Thyroid gland (tissue), 4 donors: Measurements from ENCODE around the gene CHST10. TPM values are rescaled to one million over a fixed set of nuclear protein-coding genes. Genes with fewer than 3 reads are reported as not detected.

Experiments used
- DNase-seq, 2 donors: peaks; one replicate each; pipeline ENCODE4 v3.0.0-alpha.2; 2019
- H3K27ac ChIP-seq, 3 donors: fragments of 200-600 bp; sonication (generic); 1 replicate in 2 of 3; 2 replicates in 1 of 3; pipeline ENCODE4 v1.5.1; 2016 to 2019; ENCODE audit warnings: mild to moderate bottlenecking in 1 of 3, moderate library complexity in 1 of 3
- H3K27me3 ChIP-seq: fragments of 200-600 bp; sonication (generic); one replicate; pipeline ENCODE4 v1.5.1; 2019
- H3K36me3 ChIP-seq, 2 donors: fragments of 200-600 bp; sonication (generic); one replicate each; pipeline ENCODE4 v1.5.1; 2016 to 2019
- H3K4me1 ChIP-seq, 2 donors: fragments of 200-600 bp; sonication (generic); one replicate each; pipeline ENCODE4 v1.5.1; 2017 to 2019
- H3K4me3 ChIP-seq, 3 donors: fragments of 200-600 bp; sonication (generic); replicated peaks in 1 of 3; 1 replicate in 2 of 3; 2 replicates in 1 of 3; pipeline ENCODE4 v1.5.1; 2016; ENCODE audit warnings: mild to moderate bottlenecking in 1 of 3
- H3K9me3 ChIP-seq: fragments of 200-600 bp; sonication (generic); one replicate; pipeline ENCODE4 v1.5.1; 2017
- POLR2A ChIP-seq, 2 donors: fragments of 450-650 bp; IDR thresholded peaks; one replicate each; pipeline ENCODE4 v1.6.1; 2017; ENCODE audit warnings: antibody characterized with exemption in 2 of 2, mild to moderate bottlenecking in 2 of 2, moderate library complexity in 1 of 2
- WGBS, 2 donors: methylation state at CpG; one replicate each; pipeline ENCODE4 v1.1.5; 2017; 5-methylcytosine and 5-hydroxymethylcytosine counted together
- intact Hi-C: fragments of 100-400 bp; cut with DNase I; formaldehyde crosslinking; loops from one replicate; pipeline ENCODE4 v1.15.1; 2023
- total RNA-seq, 4 donors: library from RNA; depleted of rRNA; stranded (reverse); fragments of >200 nt; gene quantifications; one replicate each; pipeline ENCODE4 v1.2.3, GENCODE V29; 2016
- TF ChIP-seq, protein P1 (sequence below), 6 experiments: fragments of 200-600 bp in 3 of 6; fragments of 450-650 bp in 3 of 6; sonication (generic) in 3 of 6; IDR thresholded peaks; one replicate each; pipeline ENCODE4 v1.5.1; 2016 to 2019; ENCODE audit warnings: antibody characterized with exemption in 6 of 6, mild to moderate bottlenecking in 2 of 6, inconsistent platforms in 1 of 6, moderate library complexity in 1 of 6

The CHST10 gene
- total RNA-seq, 4 donors from 2014 or later = 12.9 to 18.3 (median 14.5) TPM

DNA sequence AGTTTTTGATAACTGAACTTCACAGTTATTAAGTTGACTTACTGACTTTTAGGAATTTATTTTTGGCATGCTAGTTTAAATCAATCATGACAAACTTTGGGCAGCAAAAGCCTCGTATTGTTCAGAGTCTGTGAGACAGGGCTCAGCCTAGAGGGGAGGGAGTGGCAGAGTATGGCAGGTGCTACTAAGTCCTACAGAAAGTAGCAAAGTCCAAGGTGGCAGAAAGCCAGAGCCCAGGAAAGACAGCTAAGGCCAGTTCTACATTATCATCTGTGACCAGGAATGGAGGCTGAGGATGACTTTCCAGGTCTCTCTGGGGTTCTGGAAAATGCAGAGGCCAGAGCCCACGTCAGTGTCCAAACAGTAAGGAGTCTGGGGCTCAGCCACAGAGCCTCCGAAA lies 34.2 kb downstream of the CHST10 start:
- intact Hi-C loops = loop anchor here (5.0 kb wide), 1 partner anchor 826 kb away; no protein-coding TSS in a partner anchor
- no peak for TF ChIP-seq POLR2A (IDR thresholded peaks at IDR 0.05)
- TF ChIP-seq, protein P1, sequence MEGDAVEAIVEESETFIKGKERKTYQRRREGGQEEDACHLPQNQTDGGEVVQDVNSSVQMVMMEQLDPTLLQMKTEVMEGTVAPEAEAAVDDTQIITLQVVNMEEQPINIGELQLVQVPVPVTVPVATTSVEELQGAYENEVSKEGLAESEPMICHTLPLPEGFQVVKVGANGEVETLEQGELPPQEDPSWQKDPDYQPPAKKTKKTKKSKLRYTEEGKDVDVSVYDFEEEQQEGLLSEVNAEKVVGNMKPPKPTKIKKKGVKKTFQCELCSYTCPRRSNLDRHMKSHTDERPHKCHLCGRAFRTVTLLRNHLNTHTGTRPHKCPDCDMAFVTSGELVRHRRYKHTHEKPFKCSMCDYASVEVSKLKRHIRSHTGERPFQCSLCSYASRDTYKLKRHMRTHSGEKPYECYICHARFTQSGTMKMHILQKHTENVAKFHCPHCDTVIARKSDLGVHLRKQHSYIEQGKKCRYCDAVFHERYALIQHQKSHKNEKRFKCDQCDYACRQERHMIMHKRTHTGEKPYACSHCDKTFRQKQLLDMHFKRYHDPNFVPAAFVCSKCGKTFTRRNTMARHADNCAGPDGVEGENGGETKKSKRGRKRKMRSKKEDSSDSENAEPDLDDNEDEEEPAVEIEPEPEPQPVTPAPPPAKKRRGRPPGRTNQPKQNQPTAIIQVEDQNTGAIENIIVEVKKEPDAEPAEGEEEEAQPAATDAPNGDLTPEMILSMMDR (IDR thresholded peaks at IDR 0.05) = no peak
- WGBS, 2 donors = 81 to 86% methylated on average over 3 of the region's 3 CpGs
- H3K27ac ChIP-seq = no peak overlapping the region
- no peaks in the 10 kb centered on the region for H3K36me3 ChIP-seq
- no peaks in the 10 kb centered on the region for H3K4me1 ChIP-seq
- no peaks in the 10 kb centered on the region for H3K27me3 ChIP-seq
- H3K4me3 ChIP-seq = no peak overlapping the region
- H3K9me3 ChIP-seq = no peaks in the 10 kb centered on the region
- DNase-seq = no peak

GRCh38 chr2:100381240-100381639 lies 36.2 kb downstream of the CHST10 start:
- 31 to 33% methylated on average over 4 of the region's 4 CpGs for whole genome bisulfite sequencing, 2 donors
- DNase-seq = peak; percentile 83 to 90
- intact Hi-C loops = loop anchor here (2.0 to 5.0 kb wide), 2 partner anchors 116 to 824 kb away; no protein-coding TSS in a partner anchor
- no peaks in the 10 kb centered on the region for H3K9me3 ChIP-seq
- no peak overlapping the region for H3K27ac ChIP-seq
- H3K4me1 ChIP-seq = no peaks in the 10 kb centered on the region
- H3K4me3 ChIP-seq = no peak overlapping the region
- H3K27me3 ChIP-seq = no peaks in the 10 kb centered on the region
- TF ChIP-seq POLR2A (IDR thresholded peaks at IDR 0.05) = no peak
- TF ChIP-seq, protein P1 (IDR thresholded peaks at IDR 0.05) = peak; percentile 68 to 92 (median 88)
- H3K36me3 ChIP-seq = no peaks in the 10 kb centered on the region

DNA sequence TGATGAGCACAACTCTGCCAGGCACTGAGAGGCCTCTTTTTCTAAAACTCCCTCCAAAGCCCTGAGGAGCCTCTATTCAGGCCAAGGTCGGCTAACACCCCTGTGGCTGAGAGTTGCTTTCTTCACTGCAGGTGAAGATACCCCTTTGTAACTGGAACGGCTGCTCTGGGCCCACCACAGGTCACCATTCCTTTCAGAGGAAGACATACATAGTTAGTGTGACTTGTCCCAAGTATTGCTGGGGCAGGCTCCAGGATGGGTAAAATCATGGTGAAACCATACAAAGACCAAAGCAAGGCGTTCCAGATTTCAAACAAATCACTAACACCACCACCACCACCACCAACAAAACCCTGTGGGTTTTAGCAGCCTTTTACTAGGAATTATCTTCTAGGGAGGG lies 36.8 kb downstream of the CHST10 start:
- WGBS, 2 donors = 89 to 98% methylated on average over 2 to 3 of the region's 3 CpGs
- Histone ChIP-seq H3K27me3 (no peaks in the 10 kb centered on the region), H3K4me3 (no peak overlapping the region), H3K36me3 (no peaks in the 10 kb centered on the region), H3K9me3 (no peaks in the 10 kb centered on the region), H3K4me1 (no peaks in the 10 kb centered on the region), H3K27ac (no peak overlapping the region)
- no peak for DNase-seq
- TF ChIP-seq POLR2A (IDR thresholded peaks at IDR 0.05) = no peak
- TF ChIP-seq, protein P1 (IDR thresholded peaks at IDR 0.05) = no peak
- intact Hi-C loops = loop anchor here (2.0 to 5.0 kb wide), 2 partner anchors 116 to 823 kb away; no protein-coding TSS in a partner anchor

DNA sequence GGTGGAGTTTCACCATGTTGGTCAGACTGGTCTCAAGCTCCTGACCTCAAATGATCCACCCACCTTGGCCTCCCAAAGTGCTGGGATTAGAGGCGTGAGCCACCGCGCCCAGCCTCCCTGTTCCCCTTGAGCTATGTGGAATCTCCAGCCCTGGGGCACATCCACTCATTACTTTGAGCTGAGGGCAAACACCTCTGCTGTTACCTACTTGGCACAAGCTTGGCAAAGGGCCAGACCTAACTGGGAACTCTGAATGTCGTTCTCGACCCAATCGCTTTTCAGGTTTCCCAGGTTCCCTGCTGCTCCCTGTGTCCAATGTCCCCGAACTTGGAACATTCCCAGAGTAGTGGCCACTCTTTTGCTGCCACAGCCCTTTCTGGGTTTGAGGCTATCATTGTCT lies 40.6 kb downstream of the CHST10 start:
- TF ChIP-seq, protein P1 (IDR thresholded peaks at IDR 0.05) = no peak
- no peak for TF ChIP-seq POLR2A (IDR thresholded peaks at IDR 0.05)
- H3K9me3 ChIP-seq = no peaks in the 10 kb centered on the region
- no peak for DNase-seq
- no peak overlapping the region for H3K4me3 ChIP-seq
- intact Hi-C loops = no loop called here
- H3K27me3 ChIP-seq = no peaks in the 10 kb centered on the region
- H3K4me1 ChIP-seq = no peaks in the 10 kb centered on the region
- H3K27ac ChIP-seq = no peak overlapping the region
- WGBS, 2 donors = 84 to 88% methylated on average over 7 of the region's 7 CpGs
- H3K36me3 ChIP-seq = no peaks in the 10 kb centered on the region

DNA sequence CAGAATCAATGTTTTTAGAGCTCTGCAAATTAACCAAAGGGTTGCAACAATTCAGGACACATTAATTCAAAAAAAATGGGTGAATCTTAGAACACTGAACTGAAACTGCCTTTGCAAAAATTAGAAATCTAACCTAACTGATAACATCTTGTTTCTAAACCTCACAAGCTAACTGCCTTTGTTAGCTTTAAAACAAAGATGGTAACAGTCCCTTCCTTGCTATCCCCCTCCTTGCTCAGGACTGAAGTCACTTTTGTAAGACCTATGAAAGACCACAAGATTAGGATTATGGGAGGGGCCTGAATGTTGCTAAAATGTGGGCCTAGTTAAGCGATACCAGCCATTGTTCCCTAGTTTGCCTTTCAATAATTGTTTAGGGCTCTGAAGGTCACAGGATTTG lies 50.3 kb downstream of the CHST10 start:
- Histone ChIP-seq H3K27ac (no peak overlapping the region), H3K4me1 (no peaks in the 10 kb centered on the region), H3K36me3 (no peaks in the 10 kb centered on the region), H3K4me3 (no peak overlapping the region), H3K9me3 (no peaks in the 10 kb centered on the region), H3K27me3 (no peaks in the 10 kb centered on the region)
- DNase-seq = no peak
- TF ChIP-seq, protein P1 (IDR thresholded peaks at IDR 0.05) = no peak
- no peak for TF ChIP-seq POLR2A (IDR thresholded peaks at IDR 0.05)
- intact Hi-C loops = no loop called here
- WGBS, 2 donors = 86 to 91% methylated on average over 1 of the region's 1 CpG
